OCI-M2 (cell line): Measurements from ENCODE around the gene EPHA6.
"Not testable (repeated sequence)": the region's sequence is repeated elsewhere in the genome, so short reads cannot be mapped to it uniquely, and the experiment has no call there.

ENCODE experiments used
- DNase-seq: peaks from one replicate; lab custom pipeline; 2025; ENCODE audit not compliant: unreplicated experiment; lab: John Stamatoyannopoulos, UW

Gene EPHA6

DNA sequence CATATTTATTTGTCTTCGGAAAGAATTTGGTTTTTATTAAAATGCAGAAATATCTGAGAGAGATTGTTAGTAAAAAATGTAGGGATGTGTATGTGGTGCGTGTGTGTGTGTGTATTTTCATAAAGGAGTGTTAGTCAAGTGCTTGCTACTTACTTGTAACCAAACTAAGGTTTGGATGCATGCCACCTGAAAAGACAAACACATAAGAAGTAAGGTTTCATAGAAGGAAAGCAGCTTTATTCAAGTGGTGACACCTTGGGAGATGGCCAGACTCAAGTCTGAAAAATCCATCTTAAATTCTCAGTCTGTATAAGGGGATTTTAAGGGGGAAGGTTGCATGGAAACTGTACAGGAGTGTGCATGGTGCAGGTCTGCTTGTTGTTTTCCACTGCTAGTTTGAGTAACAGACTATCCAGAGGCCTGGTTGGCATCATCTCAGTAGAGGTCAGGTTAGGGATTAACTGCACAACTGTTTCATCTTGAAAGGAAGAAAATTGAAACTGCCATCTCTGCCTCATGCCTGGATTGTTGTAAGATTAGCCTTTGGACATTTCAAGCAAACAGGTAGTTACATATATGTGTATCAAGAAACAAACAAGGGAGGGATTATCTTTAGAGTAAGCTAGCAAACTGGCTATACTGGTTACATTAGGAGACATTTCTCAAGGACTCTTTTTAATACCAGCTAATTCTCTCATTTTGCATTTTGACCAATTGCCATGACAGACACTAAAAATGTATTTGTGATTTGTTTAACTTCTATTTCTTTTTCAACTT is 196.7 kb downstream of the EPHA6 start:
- no peak for DNase-seq

DNA sequence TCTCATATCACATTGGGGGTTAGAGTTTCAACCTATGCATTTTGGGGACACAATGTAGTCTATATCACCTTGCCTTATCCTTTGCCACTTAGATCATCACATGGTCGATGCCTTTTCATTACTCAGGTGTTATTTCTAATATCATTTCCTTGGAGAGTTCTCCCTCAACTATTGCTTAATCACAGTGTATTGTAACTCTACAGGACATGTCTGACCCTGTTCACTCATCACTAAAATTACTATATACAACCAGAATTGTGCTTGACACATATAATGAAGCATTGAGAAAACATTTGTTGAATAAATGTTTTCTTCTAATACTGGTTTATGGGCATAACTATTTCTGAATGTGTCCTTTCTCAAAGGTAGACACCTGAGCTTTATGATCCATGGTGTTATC is 207.4 kb downstream of the EPHA6 start:
- no peak for DNase-seq

GRCh38 chr3:97025612-97026011 is 211.2 kb downstream of the EPHA6 start:
- not testable (repeated sequence) for DNase-seq

GRCh38 chr3:97029972-97030371 is 215.6 kb downstream of the EPHA6 start:
- no peak for DNase-seq

DNA sequence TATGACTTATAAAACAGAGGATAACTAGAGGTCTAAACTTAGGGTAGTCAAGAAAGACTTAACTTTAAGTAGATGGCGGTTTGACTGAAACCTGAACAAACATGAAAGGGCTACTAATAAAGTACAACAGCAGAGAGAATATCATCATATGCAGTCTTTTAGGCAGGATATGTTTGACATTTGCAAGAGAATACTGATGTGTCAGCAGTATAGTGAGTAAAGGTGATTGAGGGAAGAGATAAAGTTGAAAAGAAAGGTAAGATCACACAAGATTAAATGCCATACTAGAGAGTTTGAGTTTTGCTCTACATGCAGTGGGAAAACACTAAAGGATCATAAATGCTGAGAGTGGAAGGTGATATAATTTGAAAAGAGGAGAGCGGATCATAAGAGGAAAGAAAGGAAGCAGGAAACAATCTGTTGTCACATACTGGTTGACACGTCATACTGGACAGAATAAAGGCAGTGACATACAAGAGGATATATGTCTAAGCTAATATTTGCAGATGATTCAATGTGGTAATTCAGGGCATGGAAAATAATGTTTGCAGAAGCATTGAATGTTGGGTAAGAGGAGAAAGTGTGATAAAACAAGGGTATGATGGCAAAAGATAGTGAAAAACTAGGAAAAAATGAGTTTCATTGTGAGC is 223.0 kb downstream of the EPHA6 start:
- no peak for DNase-seq

GRCh38 chr3:97043411-97043810 is 229.0 kb downstream of the EPHA6 start:
- DNase-seq = no peak

- no peak for DNase-seq
Observed at GRCh38 chr3:97057365-97057764, 243.0 kb downstream of the EPHA6 start.

- DNase-seq = no peak
Observed at GRCh38 chr3:97059168-97059567, 244.8 kb downstream of the EPHA6 start.

- no peak for DNase-seq
Observed at GRCh38 chr3:97066531-97066930, 252.1 kb downstream of the EPHA6 start.

- DNase-seq = no peak
Observed at GRCh38 chr3:97070302-97070701, 255.9 kb downstream of the EPHA6 start.

DNA sequence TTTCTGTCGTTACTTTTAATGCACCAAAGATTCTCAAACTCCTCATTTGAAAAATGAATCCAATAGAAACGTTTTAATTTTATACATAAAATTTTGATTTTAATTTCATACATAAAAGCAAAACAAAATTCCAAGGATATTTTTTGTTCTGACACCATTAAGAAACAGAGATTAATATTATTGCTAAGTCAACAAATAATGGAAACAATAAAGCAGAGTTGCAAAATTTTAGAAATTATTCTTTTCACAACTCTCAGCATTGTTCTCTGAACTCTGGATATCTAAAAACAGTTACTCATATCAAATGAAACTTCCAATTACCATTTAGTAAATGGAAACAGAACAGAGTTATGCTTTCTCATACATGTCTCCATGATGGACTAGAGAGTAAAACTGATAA is 260.2 kb downstream of the EPHA6 start:
- DNase-seq = no peak

DNA sequence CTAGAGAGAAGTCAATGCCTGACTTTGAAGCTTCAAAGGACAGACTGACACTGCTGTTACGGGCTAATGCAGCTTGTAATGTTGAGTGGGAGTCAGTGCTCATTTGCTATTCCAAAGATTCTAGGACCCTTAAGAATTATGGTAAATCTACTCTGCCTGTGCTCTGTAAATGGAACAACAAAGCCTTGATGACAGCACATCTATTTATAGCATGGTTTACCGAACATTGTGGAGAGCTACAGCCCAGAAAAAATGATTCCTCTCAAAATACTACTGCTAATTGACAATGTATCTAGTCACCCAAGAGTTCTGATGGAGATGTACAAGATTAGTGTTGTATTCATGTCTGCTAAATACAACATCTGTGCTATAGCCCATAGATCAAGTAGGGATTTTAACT is 262.3 kb downstream of the EPHA6 start:
- DNase-seq = no peak

DNA sequence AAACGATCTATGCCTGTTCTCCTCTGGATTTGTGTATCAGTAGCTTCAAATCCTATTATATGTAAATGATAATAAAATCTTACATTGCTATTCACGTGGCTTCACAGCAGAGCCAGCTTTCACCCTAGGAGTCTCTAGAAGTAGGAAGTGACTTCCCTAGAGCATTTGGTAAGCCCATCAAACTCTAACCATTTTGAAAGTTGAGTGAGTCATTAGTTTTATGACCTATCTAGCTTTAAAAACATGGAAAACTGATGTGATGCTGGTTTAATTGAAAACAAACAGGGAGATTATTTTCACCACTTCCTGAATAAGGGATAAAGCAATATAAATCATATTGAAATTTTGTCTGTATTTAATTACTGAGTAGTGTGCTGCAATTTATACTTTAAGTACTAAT is 275.2 kb downstream of the EPHA6 start:
- no peak for DNase-seq

DNA sequence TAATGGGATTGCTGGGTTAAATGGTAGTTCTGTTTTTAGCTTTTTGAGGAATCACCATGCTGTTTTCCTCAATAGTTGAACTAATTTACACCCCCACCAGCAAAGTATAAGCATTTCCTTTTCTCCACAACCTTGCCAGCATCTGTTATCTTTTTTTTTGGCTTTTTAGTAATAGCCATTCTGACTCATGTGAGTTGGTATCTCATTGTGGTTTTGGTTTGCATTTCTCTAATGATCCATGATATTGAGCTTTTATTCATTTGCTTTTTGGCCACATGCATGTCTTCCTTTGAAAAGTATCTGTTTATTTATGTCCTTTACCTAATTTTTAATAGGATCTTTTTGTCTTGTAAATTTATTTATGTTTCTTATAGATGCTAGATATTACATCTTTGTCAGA is 288.2 kb downstream of the EPHA6 start:
- no peak for DNase-seq

GRCh38 chr3:97105989-97106651 is 291.7 kb downstream of the EPHA6 start:
- DNase-seq = no peak

DNA sequence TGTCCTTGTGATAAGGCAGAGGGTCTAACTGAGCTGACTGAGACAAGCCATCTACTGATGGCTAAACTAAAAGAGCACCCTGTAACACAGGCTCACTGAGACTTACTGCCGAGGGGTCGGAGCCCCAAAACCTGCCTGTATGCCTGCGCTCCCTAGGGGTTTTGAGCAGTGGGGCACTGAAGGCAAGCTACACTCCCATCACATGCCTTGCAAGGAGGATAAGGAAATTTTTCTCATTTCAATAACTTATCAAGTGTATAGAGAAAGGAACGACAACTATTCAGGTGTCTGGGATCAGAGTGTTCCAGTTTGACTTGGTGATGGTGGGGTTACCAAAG is 292.2 kb downstream of the EPHA6 start:
- DNase-seq = no peak

- DNase-seq = no peak
Observed at GRCh38 chr3:97108136-97108535, 293.7 kb downstream of the EPHA6 start.

GRCh38 chr3:97111244-97111643 is 296.9 kb downstream of the EPHA6 start:
- no peak for DNase-seq

- DNase-seq = no peak
Observed at GRCh38 chr3:97121386-97121785, 307.0 kb downstream of the EPHA6 start.

GRCh38 chr3:97125902-97126499 is 311.6 kb downstream of the EPHA6 start:
- DNase-seq = no peak

- no peak for DNase-seq
Observed at GRCh38 chr3:97131476-97131875, 317.1 kb downstream of the EPHA6 start.
